Ovary (tissue), 3 donors: Measurements from ENCODE around the gene POLR2J.
"Not testable (repeated sequence)": the region's sequence is repeated elsewhere in the genome, so short reads cannot be mapped to it uniquely, and the experiment has no call there.

Experiments
- CTCF ChIP-seq, 3 donors: fragments of 450-650 bp in 2 of 3; fragments of 200-600 bp in 1 of 3; IDR thresholded peaks; one replicate each; pipeline versions ENCODE4 v1.5.1 to v1.8.0; 2016 to 2022; ENCODE audit warnings: antibody characterized with exemption in 3 of 3, mild to moderate bottlenecking in 1 of 3
- EP300 ChIP-seq: sonication (generic); formaldehyde crosslinking; IDR thresholded peaks from one replicate; pipeline ENCODE4 v1.6.1; 2017; ENCODE audit warnings: antibody characterized with exemption
- POLR2A ChIP-seq: fragments of 450-650 bp; IDR thresholded peaks from one replicate; pipeline ENCODE4 v1.6.1; 2017; ENCODE audit warnings: antibody characterized with exemption, mild to moderate bottlenecking, moderate library complexity
- donor health status: DM: no; HTN: no; CAD: no.

- TF ChIP-seq CTCF (IDR thresholded peaks at IDR 0.05); POLR2A; EP300: not testable (repeated sequence)
Observed at GRCh38 chr7:102505298-102506185, 26.8 kb upstream of the POLR2J start.
